GM21390 (cell line): ENCODE results near the gene COG2.

Experiments used
- ATAC-seq: cut with Tn5 transposase; IDR thresholded peaks from one replicate; pipeline ENCODE4 v1.9.1; 2021; ENCODE audit not compliant: unreplicated experiment

The COG2 gene

DNA sequence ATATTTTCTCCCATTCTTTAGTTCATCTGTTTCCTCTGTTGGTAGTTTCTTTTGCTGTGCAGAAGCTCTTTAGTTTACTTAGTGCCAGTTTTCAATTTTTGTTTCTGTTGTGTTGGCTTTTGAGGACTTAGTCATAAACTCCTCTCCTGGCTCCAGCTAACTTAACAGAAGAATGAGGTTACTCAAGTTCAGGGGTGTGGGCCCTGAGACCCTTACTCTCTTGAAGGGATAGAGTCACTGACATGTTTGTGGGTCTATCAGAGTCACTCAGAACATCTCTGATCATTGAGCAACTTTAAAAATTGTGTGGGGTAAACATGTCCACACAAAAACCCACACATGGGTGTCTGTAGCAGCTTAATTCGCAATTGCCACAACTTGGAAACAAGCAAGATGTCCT lies 57.4 kb downstream of the COG2 start:
- no peak for ATAC-seq

DNA sequence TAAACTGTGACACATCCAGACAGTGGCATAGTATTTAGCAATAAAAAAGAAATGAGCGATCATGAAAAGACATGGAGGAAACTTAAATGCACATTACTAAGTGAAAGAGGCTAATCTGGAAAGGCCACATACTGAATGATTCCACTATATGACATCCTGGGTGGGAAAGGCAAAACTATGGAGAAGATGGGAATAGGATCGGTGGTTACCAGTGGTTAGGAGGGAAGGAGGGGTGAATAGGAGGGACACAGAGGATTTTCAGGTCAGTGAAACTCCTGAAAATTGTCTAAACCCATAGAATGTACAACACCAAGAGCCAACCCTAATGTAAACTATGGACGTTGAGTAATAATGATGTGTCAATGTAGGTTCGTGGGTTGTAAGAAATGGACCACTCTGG lies 57.9 kb downstream of the COG2 start:
- no peak for ATAC-seq

DNA sequence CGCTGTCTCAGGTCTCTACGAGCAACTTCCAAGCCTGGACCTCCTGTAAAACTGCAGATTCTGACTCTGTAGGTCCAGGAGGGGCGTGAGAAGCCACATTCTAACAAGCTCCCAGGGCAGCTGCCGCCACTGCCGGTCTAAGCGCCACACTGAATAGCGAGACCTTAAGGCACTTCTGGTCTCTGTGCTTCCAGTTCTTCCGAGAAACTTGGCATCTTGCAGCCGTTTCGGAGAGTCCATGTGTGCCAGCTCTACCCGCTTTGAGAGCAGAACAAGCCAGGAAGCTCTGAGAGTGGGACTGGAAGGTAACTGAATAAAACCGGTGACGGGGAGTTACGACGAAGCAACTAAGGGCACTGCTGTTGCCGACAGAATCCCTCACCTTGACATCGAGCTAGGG lies 59.2 kb downstream of the COG2 start:
- no peak for ATAC-seq

DNA sequence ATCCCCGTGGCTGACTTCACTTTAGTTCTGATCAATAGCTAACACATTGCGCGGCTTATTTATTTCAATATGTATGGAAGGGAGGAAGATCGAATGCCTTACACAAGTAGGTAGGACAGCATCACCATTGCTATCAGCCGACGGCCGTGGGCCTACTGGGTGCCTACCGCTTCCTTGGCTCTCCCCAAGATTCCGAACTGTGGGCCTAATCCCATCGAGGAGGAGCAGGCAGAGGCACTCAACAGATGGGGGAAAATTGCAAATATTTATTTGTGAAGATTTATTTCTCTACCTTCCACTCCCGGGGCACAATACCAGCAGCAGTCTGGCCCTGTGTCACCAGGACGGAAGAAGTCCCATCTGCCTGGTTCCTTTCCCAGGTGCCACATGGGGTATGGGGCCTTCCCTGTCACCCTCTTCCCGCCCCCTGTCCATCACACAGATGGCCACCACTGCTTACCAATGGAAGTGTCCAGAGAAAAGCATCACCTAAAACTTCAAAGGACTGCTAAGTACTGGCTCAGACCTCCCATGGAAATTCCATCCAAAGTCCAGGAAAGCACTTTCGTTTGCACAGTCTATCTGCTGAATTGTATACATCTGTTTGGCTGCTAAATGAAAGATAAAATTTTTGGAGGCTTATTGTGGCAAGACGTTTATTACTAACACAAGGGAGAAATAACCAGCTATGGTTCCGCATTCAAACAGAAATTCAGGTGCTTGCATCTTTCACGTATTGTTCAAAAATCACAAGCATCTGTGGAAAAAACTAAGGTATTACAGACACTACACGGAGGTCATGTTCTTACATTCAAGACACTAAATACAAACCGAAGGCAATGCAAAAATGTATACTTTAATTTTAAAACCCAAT lies 59.9 kb downstream of the COG2 start:
- ATAC-seq, result no peak

DNA sequence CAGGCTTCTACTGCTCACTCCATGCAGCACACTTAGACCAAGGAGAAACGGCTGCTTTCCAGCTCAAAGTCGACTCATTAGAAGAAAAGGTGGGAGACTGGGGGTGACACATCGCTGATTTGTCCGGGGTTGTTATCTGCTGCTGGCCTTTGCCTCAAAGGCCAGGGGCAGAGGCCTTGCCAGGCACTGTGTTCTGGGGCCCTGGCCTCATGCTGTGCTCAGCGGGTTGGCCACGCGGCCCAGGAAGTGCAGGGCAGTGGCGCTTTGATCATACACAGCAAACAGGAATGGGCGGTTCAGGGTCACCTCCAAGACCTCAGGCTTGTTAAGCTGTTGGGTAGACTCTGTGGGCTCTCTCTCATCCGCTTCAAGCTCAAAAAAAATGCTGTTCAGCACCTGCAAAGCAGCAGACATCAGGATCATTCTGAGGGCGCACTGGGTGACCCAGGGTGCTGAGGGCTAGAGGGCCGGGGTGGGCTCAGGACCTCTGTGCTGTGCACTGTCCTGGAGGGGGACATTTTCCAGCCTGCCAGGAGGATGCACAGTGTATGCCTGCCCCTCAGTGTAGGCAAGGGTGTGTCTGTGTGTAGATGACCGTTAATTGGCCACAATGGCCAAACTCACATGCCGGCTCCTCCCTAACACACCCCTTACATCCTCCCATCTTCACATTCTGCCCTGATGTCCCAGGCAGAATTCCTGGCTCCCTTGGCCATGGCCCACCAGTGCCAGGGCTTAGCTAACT lies 60.8 kb downstream of the COG2 start:
- ATAC-seq, result no peak

DNA sequence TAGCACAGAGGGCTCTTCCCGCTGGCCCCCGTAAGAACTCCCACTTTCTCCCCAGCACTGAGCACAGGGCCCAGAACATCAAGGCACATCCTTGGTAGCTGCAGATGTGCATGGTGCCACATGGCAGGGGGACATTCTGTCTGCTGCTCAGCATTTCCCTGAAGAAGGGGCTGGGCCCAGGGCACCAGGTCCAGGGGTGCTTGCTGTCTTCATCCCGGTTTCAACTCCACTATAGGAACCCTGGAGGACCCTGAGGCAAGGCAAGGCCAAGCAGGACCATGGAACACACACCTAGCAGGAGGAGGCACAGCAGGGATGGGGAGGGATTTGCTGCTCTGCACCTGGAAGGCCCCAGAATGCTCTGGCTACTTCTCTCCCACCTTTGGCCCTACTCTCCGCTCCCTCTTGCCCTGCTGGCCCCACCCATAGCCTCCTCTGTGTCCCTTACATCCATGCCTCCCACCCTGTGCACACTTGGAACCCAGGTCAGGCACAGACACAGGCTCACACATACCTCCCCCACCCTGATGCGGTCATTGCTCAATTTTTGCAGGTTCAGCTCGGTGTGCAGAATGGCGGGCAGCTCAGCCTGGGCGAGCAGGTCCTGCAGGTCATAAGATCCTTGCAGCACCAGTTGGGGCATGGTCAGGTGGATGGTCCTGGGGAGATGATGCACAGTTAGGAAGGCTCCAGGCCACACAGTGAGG lies 61.6 kb downstream of the COG2 start:
- ATAC-seq, result no peak

DNA sequence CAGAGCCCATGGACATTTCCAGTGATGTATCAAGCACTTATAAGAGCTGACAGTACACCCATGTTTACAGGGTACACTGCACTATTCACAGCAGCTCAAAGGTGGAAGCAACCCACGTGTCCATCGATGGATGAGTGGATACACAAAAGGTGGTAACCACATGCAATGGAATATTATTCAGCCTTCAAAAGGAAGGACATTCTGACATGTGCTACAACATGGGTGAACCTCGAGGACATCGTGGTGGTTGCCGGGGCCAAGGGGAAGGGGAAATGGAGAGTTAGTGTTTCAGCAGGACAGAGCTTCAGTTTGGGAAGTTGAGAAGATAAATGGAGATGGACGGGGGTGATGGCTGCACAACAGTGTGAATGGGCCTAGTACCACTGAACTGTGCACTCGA lies 62.5 kb downstream of the COG2 start:
- no peak for ATAC-seq

DNA sequence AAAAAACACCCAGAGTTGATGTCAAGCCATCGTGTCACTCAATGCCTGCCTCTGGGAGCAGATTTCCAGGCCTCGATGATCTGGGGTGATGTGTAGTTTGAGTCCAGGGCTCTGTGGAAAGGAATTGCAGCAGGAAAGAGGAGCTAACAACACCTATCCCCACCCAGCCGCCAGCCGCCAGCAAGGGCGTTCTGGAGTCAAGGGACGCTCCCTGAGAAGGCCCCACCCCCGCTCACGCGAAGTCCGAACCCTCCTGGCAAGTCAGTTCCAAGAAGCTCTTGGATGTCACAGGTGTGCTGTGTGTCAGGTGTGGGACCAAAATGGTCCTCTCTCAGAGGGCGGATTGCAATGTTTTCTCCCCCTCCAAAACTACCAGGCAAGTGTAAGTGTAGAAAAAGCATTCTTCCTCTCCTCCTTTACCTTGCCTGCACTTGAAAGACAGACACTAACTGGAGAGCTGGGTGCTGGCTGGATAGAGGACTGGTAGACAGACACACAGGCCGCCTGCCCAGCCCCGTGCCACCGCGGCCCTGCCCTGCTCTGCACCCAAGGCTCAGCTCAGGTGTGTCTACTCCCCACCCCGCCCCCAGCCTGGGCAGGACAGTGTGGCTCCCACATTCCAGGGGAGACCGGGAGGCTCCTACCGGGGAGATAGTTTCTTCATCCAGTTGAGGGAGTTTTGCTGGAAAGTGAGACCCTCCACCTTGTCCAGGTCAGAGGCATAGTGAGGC lies 63.2 kb downstream of the COG2 start:
- ATAC-seq, result no peak

DNA sequence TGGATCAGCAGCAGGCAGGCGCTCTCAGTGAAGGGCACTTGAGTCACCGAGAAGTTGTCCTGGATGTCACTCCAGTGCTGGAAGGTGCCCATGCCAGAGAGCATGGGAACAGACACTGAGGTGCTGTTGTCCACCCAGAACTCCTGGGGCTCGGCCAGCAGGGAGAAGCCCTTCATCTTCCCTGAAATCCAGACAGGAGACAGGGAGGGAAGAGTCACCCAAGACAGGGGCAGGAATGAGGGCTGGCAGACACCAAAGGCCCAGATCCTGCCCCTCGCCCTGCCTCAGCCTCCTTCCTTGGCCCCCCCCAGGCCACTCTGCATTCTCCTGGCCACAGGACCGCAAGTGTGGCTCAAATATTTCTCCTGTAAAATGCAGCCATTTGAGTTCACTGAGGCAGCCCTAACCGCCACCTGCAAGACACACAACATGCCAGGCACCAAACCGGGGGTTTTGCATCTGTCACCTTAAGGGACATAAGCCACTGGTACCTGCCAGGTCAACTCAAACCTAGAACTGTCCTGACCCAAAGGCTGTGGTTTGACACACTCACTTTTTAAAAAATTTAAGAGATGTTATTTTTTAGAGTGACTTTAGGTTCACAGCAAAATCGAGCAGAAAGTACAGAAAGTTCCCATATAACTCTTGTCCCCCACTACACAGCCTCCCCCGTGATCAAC lies 63.9 kb downstream of the COG2 start:
- ATAC-seq, result no peak

DNA sequence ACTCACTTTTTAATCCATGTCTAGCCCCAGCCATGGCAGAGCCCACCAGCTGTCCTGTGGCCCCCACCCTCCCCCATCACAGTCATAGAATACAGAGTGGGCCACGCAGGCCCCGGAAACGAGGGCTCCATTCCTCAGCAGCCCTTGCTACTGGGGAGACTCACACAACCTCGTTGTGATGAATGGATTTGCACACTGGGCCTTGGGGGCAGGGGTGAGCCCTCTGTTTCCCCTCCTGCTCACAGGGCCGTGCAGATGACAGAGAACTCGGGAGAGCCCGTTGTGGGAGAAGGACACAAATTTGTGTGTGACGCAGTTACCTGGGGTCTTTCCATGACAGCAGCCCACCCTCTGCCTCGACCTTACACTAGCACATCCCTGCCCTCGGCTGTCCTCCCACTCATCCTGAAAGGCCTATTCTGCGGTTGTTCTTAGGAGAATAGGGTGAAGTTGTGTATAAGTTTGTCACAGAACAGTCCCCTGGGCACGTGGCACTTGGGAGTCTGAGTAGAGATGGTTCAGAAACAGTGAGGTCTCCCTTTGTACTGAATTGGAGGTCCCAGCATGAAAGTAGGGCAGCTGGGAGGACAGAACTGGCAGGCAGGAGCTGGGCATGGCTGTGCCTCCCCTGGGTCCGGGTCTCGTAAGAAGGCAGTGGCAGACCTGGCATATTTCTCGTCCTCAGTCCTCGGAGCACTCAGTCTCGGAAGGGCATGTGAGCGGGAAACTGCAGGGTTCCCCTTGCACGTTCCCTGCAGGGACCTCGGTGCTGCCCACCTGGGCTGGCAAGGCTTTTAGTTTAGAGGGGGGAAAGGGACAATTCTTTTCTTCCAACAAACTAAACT lies 64.8 kb downstream of the COG2 start:
- no peak for ATAC-seq

DNA sequence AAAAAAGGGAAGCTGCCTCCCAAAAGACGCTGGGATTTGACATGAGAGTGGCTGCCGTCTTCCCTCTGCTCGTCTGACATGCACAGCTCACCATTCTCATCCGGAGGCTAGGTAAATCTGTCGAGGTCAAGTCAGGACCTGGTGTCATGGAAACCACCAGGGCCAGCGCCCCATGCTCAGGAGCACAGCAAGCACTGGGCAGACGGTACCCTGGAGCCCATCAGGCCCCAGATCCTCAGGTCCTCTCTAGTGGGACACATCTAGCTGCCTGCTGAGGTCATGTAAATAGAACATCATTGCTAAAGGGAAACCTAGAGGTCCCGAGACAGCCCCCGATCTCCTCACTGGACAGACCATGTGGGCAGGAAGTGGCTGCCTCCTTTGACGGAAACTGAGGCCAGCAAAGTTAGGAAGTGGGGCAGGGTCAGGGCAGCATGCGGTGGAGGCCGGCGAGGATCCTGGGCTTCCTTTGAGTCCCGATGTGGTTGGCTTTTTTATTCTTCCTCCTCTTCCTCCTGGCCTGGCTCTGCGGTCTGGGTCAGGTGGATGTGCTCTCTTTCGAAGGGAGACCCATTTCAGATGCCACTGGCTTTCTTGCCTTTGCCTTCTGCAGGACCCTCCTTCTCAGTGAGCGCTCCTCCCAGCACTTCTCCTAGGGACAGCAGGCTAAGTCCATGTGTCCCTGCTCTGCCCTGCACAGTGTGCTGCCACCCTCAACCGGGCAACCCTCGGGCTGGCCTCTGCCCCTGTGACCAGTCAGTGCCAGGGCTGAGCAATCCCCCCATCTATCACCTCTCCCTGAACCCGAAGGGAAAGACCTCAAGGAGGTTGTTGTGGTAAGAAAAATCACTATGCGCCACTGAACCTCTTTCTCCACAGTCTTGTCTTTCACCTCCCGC lies 65.7 kb downstream of the COG2 start:
- no peak for ATAC-seq

DNA sequence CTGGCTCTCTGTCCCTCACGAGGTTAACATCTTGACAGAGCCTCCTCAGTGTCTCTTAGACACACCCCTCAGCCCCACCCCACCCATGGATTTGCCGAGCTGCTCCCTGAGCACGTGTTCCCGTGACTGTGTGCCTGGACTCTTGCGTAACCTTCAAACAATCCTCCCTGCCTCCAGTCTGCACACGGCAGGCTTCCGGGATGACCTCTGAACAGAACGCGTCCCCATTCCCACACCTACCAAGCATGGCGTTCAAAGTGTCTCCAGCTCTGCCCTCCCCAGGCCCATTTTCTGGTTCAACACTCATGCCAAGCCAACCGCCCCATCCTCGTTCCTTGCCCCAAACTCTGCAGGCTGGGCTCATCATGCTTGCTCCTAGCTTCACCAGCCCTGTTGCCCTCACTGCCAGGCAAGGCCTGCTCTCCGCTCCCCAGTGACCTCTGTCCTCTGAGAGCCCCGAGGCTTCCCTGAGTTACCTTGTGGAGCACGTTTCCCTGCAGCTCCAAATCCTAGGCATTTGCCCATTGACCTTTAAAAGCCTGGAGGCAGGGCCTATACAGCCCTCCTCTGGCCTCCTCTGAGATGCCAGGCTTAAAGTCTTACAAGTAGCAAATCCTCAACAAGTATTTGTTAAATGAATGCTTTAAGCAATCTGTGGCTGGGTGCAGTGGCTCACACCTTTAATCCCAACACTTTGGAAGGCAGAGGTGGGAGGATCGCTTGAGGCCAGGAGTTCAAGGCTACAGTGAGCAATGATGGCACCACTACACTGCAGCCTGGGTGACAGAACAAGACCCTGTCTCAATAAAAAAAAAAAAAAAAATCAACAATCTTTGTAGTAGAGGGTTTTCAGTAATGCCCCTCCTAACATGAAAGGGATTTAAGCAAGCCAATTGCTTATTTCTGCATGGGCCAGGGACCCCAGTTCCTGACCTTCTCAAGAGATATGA lies 66.6 kb downstream of the COG2 start:
- ATAC-seq, result no peak

DNA sequence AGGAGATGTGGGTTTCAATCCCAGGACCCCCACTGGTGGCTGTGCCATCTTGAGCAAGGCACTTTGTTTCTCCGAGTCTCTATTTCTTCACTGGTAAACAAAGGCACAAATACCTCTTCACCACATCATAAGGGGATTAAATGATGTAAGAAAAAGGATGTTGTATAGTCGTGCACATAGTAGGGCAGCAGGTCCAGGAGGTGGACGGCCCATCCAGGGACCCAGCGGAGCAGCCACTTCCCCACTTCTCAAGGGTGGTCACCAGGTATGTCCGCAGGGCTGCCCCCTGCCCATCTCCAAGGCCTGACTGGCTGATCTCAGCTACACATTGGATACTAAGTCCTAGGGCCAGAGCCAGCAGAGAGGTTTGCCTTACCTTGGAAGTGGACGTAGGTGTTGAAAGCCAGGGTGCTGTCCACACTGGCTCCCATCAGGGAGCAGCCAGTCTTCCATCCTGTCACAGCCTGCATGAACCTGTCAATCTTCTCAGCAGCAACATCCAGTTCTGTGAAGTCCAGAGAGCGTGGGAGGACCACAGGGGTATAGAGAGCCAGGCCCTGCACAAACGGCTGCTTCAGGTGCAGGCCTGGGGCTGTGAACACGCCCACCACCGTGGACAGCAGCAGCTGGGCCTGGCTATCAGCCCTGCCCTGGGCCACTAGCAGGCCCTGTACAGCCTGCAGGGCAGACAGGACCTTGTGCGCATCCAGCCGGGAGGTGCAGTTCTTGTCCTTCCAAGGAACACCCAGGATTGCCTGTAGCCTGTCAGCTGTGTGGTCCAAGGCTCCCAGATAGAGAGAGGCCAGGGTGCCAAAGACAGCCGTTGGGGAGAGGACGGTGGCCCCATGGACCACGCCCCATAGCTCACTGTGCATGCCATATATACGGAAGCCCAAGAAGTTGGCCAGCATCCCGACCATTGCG lies 67.6 kb downstream of the COG2 start:
- no peak for ATAC-seq

DNA sequence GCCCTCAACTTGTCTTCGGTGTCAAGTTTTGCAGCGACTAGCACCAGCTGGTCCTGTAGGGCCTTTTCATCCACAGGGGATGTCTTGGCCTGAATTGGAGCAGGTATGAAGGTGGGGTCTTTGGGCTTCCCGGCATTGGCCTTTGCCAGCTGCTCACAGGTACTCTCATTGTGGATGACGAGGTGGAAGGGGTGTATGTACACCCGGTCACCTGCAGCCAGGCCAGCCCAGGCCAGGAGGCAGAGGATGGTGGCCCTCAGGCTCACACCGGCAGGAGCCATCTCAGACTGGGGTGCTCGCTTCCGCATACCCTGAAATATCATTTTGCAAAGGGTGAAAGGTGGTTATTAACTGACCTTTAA lies 68.2 kb downstream of the COG2 start:
- no peak for ATAC-seq

DNA sequence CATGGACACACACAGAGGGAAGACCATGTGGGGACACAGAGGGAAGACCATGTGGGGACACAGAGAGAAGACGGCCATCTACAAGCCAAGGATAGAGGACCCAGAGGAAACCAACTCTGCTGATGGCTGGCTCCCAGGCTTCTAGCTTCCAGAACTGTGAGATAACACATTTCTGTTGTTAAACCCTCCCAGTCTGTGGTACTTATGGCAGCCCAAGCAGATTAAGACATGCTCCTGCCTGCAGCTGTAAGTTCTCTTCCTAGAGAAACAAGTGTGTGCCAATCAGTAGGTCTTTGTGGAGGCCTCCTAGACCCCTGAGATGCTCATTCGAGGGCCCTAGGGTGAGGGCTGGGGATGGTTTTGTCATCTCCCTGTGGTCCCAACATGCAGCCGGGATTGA lies 69.0 kb downstream of the COG2 start:
- ATAC-seq, result no peak

DNA sequence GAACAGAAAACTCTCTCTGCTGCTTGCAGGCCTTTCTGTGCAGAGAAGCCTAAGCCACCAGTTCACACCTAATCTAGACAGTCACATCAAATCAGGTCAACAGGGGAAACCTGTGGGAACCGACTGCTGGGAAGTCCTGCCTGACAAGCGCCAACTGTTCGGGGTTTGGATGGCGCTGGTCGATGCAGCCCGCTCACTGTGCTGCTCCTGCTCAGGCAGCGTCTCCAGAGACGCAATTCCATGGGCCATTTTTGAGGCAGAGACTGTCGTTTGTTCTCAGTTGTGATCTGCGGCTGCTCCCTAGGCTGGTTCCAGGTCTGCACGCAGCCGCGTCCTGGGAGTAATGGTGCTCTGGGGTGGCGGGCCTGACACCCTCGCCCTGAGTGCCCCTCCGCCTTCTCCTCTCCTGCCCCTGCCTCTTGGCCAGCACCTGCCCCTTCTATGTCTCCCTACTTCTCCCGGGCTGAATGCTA lies 70.2 kb downstream of the COG2 start:
- no peak for ATAC-seq
